HEK293 (cell line): ENCODE measurements around the gene PTPN3.
"Not testable (repeated sequence)": the region's sequence is repeated elsewhere in the genome, so short reads cannot be mapped to it uniquely, and the experiment has no call there.

Source experiments
- CTCF ChIA-PET: fragments of 350-600 bp; formaldehyde crosslinking; extraction: SDS; loops from one replicate; lab custom pipeline; 2021; ENCODE audit warnings: antibody characterized with exemption; lab: Yijun Ruan, JAX
- POLR2A ChIA-PET: fragments of 300-600 bp; formaldehyde crosslinking; extraction: SDS; loops from one replicate; lab custom pipeline; 2020; ENCODE audit warnings: antibody characterized with exemption, inconsistent platforms; lab: Yijun Ruan, JAX
- H3K27ac ChIP-seq: fragments of 200-500 bp; sonication (Bioruptor generic); 2 replicates; pipeline ENCODE4 v1.5.1; 2014; ENCODE audit warnings: low read depth, low read length, control low read depth, inconsistent platforms; ENCODE audit errors: extremely low read depth
- H3K36me3 ChIP-seq, 2 experiments: fragments of 200-500 bp in 1 of 2; sonication (Bioruptor generic) in 1 of 2; 1 replicate in 1 of 2; 2 replicates in 1 of 2; pipeline ENCODE4 v1.5.1; 2014 to 2017; ENCODE audit warnings: inconsistent platforms in 2 of 2, low read length in 2 of 2; ENCODE audit not compliant: control insufficient read depth in 2 of 2, insufficient read depth in 1 of 2
- H3K4me1 ChIP-seq: fragments of 200-500 bp; sonication (Bioruptor generic); 2 replicates; pipeline ENCODE4 v1.5.1; 2014; ENCODE audit warnings: mild to moderate bottlenecking, low read length, inconsistent platforms; ENCODE audit not compliant: control insufficient read depth, insufficient read depth
- H3K4me3 ChIP-seq: 2 replicates; pipeline ENCODE4 v1.5.1; 2011; ENCODE audit warnings: low read depth, mild to moderate bottlenecking, control low read depth, low read length, moderate library complexity
- H3K9me3 ChIP-seq: fragments of 200-500 bp; sonication (Bioruptor generic); 2 replicates; pipeline ENCODE4 v1.5.1; 2014; ENCODE audit warnings: low read depth, low read length, inconsistent platforms; ENCODE audit not compliant: control insufficient read depth, insufficient read depth
- GLI2 ChIP-seq: fragments of 450-650 bp; formaldehyde crosslinking; IDR thresholded peaks from 2 replicates; pipeline ENCODE4; 2017; ENCODE audit warnings: missing biosample characterization, missing genetic modification characterization, low read depth, borderline replicate concordance
- GLI4 ChIP-seq: fragments of 450-650 bp; formaldehyde crosslinking; IDR thresholded peaks from 2 replicates; pipeline ENCODE4 v1.5.1; 2016; ENCODE audit warnings: missing biosample characterization, missing genetic modification characterization
- GLIS2 ChIP-seq: fragments of 450-650 bp; formaldehyde crosslinking; IDR thresholded peaks from 2 replicates; pipeline ENCODE4 v1.5.1; 2016; ENCODE audit warnings: missing biosample characterization, missing genetic modification characterization
- HOXC10 ChIP-seq: sonication (generic); formaldehyde crosslinking; IDR thresholded peaks from 2 replicates; pipeline ENCODE4 v1.8.1; 2023; ENCODE audit warnings: mild to moderate bottlenecking, missing genetic modification reagents
- OVOL3 ChIP-seq: fragments of 450-650 bp; formaldehyde crosslinking; IDR thresholded peaks from 2 replicates; pipeline ENCODE4 v1.5.1; 2016; ENCODE audit warnings: missing biosample characterization, missing genetic modification characterization
- ZFP37 ChIP-seq: fragments of 450-650 bp; formaldehyde crosslinking; IDR thresholded peaks from 2 replicates; pipeline ENCODE4 v1.5.1; 2016; ENCODE audit warnings: missing biosample characterization, missing genetic modification characterization
- ZNF132 ChIP-seq: fragments of 450-650 bp; formaldehyde crosslinking; IDR thresholded peaks from 2 replicates; pipeline ENCODE4 v1.5.1; 2017; ENCODE audit warnings: missing biosample characterization, missing genetic modification characterization, borderline replicate concordance
- ZNF133 ChIP-seq: fragments of 450-650 bp; formaldehyde crosslinking; IDR thresholded peaks from 2 replicates; pipeline ENCODE4 v1.5.1; 2016; ENCODE audit warnings: missing biosample characterization, missing genetic modification characterization
- ZNF138 ChIP-seq: fragments of 450-650 bp; formaldehyde crosslinking; IDR thresholded peaks from 2 replicates; pipeline ENCODE4 v1.5.1; 2016; ENCODE audit warnings: missing biosample characterization, missing genetic modification characterization, borderline replicate concordance
- ZNF184 ChIP-seq: fragments of 450-650 bp; IDR thresholded peaks from 2 replicates; pipeline ENCODE4 v1.5.1; 2018; ENCODE audit warnings: missing biosample characterization, mild to moderate bottlenecking, missing genetic modification characterization
- ZNF324 ChIP-seq: fragments of 450-650 bp; formaldehyde crosslinking; IDR thresholded peaks from 2 replicates; pipeline ENCODE4 v1.5.1; 2016; ENCODE audit warnings: missing biosample characterization, missing genetic modification characterization
- ZNF391 ChIP-seq: fragments of 450-650 bp; formaldehyde crosslinking; IDR thresholded peaks from 2 replicates; pipeline ENCODE4 v1.5.1; 2016; ENCODE audit warnings: low read depth, missing biosample characterization, missing genetic modification characterization, borderline replicate concordance
- ZNF600 ChIP-seq: fragments of 450-650 bp; formaldehyde crosslinking; IDR thresholded peaks from 2 replicates; pipeline ENCODE4 v1.5.1; 2016; ENCODE audit warnings: missing biosample characterization, missing genetic modification characterization
- ZNF76 ChIP-seq: fragments of 450-650 bp; formaldehyde crosslinking; IDR thresholded peaks from 2 replicates; pipeline ENCODE4; 2016; ENCODE audit warnings: low read depth, missing biosample characterization, missing genetic modification characterization, borderline replicate concordance
- ZNF830 ChIP-seq: fragments of 450-650 bp; IDR thresholded peaks from 2 replicates; pipeline ENCODE4 v1.5.0; 2018; ENCODE audit warnings: missing biosample characterization, missing genetic modification characterization, low read depth, mild to moderate bottlenecking, moderate library complexity
- TF ChIP-seq, protein P1 (sequence below): fragments of 450-650 bp; formaldehyde crosslinking; IDR thresholded peaks from 2 replicates; pipeline ENCODE4 v1.5.1; 2016; ENCODE audit warnings: missing biosample characterization, missing genetic modification characterization, low read depth
- TF ChIP-seq, protein P2 (sequence below): fragments of 450-650 bp; formaldehyde crosslinking; IDR thresholded peaks from 2 replicates; pipeline ENCODE4 v1.5.1; 2016; ENCODE audit warnings: missing biosample characterization, missing genetic modification characterization
- TF ChIP-seq, protein P3 (sequence below): fragments of 450-650 bp; formaldehyde crosslinking; optimal IDR thresholded peaks from 2 replicates; pipeline ENCODE3; 2016; ENCODE audit warnings: missing biosample characterization, mild to moderate bottlenecking, missing genetic modification characterization
- TF ChIP-seq, protein P4 (sequence below): fragments of 450-650 bp; formaldehyde crosslinking; IDR thresholded peaks from 2 replicates; pipeline ENCODE4 v1.5.1; 2016; ENCODE audit warnings: missing biosample characterization, missing genetic modification characterization

The PTPN3 gene

DNA sequence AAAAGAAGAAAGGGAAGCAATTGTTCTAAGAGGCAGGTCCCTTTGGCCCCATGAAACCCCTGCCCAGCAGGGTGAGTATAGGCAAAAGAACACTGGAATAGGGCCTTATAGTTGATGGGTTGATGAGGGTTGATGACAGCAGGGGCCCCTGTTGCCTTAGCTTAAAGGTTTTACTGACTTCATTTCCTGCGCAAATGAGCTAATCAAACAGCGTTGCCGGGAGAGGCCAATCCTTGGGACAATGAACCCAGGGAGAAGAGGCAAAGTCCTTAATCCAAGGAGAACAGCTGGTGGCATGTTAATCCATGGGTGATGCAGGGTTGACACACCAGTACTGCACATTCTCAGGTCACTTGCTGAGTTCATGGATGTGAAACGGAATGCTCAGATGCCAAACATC, 155.2 kb downstream of the PTPN3 start (continued):
- TF ChIP-seq ZNF138 (tag by site-specific recombination) (no peak), GLIS2 (tag by site-specific recombination) (no peak)
- TF ChIP-seq, protein P1, sequence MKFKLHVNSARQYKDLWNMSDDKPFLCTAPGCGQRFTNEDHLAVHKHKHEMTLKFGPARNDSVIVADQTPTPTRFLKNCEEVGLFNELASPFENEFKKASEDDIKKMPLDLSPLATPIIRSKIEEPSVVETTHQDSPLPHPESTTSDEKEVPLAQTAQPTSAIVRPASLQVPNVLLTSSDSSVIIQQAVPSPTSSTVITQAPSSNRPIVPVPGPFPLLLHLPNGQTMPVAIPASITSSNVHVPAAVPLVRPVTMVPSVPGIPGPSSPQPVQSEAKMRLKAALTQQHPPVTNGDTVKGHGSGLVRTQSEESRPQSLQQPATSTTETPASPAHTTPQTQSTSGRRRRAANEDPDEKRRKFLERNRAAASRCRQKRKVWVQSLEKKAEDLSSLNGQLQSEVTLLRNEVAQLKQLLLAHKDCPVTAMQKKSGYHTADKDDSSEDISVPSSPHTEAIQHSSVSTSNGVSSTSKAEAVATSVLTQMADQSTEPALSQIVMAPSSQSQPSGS (tag by site-specific recombination): no peak

DNA sequence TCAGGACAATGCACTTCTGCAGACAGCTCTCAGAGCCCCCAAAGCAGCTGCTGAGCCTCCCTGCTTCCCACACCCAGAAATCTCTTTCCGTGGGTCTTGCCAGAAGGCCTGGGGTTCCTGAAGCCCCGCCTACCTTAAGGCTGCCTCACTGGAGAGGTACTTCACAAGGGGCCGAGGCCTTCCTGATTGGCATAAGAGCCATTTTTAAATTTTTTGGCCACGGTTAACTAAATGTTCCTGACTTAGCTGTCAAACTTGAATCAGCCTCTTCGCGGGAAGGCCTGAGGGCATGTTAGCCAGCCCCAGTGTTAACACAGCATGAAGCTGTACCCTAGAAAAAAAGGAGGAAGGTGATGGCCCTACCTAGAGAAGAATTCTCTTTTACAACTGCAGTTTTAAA, 156.5 kb downstream of the PTPN3 start:
- CTCF ChIA-PET: interaction anchor here (0.6 to 1.0 kb wide), 4 partner anchors 60 to 791 kb away, joined by 3 to 8 read pairs (median 3); no protein-coding TSS in a partner anchor
- H3K36me3 ChIP-seq: no peaks in the 10 kb centered on the region
- H3K9me3 ChIP-seq: no peaks in the 10 kb centered on the region
- no peak overlapping the region for H3K4me3 ChIP-seq
- H3K4me1 ChIP-seq: no peaks in the 10 kb centered on the region
- POLR2A ChIA-PET: no interaction called here
- TF ChIP-seq ZNF600 (tag by site-specific recombination) (no peak), GLIS2 (tag by site-specific recombination) (no peak), OVOL3 (tag by site-specific recombination) (no peak), ZNF132 (tag by site-specific recombination) (no peak), ZNF391 (tag by site-specific recombination) (no peak), ZNF184 (tag by site-specific recombination) (no peak), ZNF830 (tag by site-specific recombination) (no peak), GLI4 (tag by site-specific recombination) (no peak), GLI2 (tag by site-specific recombination) (no peak), ZNF133 (tag by site-specific recombination) (no peak), HOXC10 (CRISPR knock-in tag) (no peak), ZFP37 (no peak), ZNF76 (no peak), ZNF324 (tag by site-specific recombination) (no peak)
- TF ChIP-seq, protein P2, sequence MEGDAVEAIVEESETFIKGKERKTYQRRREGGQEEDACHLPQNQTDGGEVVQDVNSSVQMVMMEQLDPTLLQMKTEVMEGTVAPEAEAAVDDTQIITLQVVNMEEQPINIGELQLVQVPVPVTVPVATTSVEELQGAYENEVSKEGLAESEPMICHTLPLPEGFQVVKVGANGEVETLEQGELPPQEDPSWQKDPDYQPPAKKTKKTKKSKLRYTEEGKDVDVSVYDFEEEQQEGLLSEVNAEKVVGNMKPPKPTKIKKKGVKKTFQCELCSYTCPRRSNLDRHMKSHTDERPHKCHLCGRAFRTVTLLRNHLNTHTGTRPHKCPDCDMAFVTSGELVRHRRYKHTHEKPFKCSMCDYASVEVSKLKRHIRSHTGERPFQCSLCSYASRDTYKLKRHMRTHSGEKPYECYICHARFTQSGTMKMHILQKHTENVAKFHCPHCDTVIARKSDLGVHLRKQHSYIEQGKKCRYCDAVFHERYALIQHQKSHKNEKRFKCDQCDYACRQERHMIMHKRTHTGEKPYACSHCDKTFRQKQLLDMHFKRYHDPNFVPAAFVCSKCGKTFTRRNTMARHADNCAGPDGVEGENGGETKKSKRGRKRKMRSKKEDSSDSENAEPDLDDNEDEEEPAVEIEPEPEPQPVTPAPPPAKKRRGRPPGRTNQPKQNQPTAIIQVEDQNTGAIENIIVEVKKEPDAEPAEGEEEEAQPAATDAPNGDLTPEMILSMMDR (tag by site-specific recombination): no peak
- TF ChIP-seq, protein P3, sequence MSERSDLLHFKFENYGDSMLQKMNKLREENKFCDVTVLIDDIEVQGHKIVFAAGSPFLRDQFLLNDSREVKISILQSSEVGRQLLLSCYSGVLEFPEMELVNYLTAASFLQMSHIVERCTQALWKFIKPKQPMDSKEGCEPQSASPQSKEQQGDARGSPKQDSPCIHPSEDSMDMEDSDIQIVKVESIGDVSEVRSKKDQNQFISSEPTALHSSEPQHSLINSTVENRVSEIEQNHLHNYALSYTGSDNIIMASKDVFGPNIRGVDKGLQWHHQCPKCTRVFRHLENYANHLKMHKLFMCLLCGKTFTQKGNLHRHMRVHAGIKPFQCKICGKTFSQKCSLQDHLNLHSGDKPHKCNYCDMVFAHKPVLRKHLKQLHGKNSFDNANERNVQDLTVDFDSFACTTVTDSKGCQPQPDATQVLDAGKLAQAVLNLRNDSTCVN: no peak
- TF ChIP-seq, protein P4, sequence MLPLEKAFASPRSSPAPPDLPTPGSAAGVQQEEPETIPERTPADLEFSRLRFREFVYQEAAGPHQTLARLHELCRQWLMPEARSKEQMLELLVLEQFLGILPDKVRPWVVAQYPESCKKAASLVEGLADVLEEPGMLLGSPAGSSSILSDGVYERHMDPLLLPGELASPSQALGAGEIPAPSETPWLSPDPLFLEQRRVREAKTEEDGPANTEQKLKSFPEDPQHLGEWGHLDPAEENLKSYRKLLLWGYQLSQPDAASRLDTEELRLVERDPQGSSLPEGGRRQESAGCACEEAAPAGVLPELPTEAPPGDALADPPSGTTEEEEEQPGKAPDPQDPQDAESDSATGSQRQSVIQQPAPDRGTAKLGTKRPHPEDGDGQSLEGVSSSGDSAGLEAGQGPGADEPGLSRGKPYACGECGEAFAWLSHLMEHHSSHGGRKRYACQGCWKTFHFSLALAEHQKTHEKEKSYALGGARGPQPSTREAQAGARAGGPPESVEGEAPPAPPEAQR (tag by site-specific recombination): no peak
- H3K27ac ChIP-seq: no peak overlapping the region

DNA sequence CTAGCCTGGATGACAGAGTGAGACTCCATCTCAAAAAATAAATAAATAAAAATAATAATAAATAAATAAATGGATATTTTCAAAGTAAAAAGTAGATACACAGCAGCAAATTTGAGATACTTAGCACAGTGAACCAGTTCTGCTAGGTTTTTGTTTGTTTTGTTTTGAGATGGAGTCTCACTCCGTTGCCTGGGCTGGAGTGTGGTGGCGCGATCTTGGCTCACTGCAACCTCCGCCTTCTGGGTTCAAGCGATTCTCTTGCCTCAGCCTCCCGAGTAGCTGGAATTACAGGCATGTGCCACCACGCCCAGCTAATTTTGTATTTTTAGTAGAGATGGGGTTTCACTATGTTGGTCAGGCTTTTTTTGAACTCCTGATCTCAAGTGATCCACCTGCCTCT, 157.1 kb downstream of the PTPN3 start:
- H3K4me3 ChIP-seq, POLR2A ChIA-PET, H3K4me1 ChIP-seq, H3K27ac ChIP-seq, H3K36me3 ChIP-seq, H3K9me3 ChIP-seq: not testable (repeated sequence)
- CTCF ChIA-PET: interaction anchor here (1.0 kb wide), 1 partner anchor 181 kb away, joined by 8 read pairs; no protein-coding TSS in a partner anchor
